Measurements from ENCODE around the gene FBXL13. TPM values are rescaled to one million over a fixed set of nuclear protein-coding genes. Genes with fewer than 3 reads are reported as not detected.
"Not testable (repeated sequence)": the region's sequence is repeated elsewhere in the genome, so short reads cannot be mapped to it uniquely, and the experiment has no call there.

FBXL13 gene
- total RNA-seq, 2 donors from 2014 or later, result 0.95 to 2.5 TPM

DNA sequence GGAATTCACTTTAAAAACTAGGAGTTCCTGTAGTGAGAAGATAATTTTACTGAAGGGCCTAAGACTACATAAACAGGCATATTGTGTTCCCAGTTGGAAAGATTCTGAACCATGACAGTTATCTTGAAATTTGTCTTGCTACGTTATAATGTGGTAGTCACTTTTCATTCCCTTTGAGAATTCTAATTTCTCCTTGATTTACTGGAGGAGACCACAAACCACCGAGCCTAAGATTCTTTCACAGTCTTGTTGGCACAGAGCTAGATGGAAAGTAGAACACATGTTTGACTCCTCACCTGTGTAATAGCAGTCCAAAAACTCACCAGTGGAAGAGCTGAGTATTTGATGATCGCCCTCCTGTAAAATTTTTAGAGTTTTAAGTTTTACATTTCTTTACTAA lies 5.2 kb upstream of the FBXL13 start:
- H3K9me3 ChIP-seq, result no peaks in the 10 kb centered on the region
- H3K4me1 ChIP-seq (ENCODE audit: control insufficient read depth in 1 of 2, low read depth in 2 of 2), result peaks cover 11 to 15% of the 10 kb centered on the region in 2 donors
- ATAC-seq (ENCODE audit: insufficient number of reproducible peaks, low FRiP score, low read depth) (no peak), DNase-seq (ENCODE audit: low spot score) (no peak)
- no peaks in the 10 kb centered on the region for H3K36me3 ChIP-seq
- no peak overlapping the region for H3K4me3 ChIP-seq
- TF ChIP-seq, protein P1, sequence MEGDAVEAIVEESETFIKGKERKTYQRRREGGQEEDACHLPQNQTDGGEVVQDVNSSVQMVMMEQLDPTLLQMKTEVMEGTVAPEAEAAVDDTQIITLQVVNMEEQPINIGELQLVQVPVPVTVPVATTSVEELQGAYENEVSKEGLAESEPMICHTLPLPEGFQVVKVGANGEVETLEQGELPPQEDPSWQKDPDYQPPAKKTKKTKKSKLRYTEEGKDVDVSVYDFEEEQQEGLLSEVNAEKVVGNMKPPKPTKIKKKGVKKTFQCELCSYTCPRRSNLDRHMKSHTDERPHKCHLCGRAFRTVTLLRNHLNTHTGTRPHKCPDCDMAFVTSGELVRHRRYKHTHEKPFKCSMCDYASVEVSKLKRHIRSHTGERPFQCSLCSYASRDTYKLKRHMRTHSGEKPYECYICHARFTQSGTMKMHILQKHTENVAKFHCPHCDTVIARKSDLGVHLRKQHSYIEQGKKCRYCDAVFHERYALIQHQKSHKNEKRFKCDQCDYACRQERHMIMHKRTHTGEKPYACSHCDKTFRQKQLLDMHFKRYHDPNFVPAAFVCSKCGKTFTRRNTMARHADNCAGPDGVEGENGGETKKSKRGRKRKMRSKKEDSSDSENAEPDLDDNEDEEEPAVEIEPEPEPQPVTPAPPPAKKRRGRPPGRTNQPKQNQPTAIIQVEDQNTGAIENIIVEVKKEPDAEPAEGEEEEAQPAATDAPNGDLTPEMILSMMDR (IDR thresholded peaks at IDR 0.05), result no peak
- H3K27me3 ChIP-seq (replicated peaks; ENCODE audit: insufficient read depth), result no peaks in the 10 kb centered on the region
- H3K27ac ChIP-seq, result no peak overlapping the region

DNA sequence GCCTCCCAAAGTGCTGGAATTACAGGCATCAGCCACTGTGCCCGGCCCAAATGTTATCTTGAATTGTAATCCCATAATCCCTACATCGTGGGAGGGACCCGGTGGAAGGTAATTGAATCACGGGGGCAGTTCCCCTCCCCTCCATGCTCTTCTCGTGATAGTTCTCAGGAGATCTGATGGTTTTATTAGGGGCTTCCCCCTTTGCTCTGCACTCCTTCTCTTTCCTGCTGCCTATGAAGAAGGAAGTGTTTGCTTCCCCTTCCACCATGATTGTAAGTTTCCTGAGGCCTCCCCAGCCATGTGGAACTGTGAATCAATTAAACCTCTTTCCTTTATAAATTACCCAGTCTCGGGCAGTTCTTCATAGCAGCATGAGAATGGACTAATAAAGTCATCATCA lies 3.6 kb upstream of the FBXL13 start:
- not testable (repeated sequence) for H3K27me3 ChIP-seq (replicated peaks; ENCODE audit: insufficient read depth); H3K4me3 ChIP-seq; H3K9me3 ChIP-seq; ATAC-seq (ENCODE audit: insufficient number of reproducible peaks, low FRiP score, low read depth); H3K36me3 ChIP-seq; H3K27ac ChIP-seq; DNase-seq (ENCODE audit: low spot score)
- peaks cover 15 to 23% of the 10 kb centered on the region in 2 donors for H3K4me1 ChIP-seq (ENCODE audit: control insufficient read depth in 1 of 2, low read depth in 2 of 2)

DNA sequence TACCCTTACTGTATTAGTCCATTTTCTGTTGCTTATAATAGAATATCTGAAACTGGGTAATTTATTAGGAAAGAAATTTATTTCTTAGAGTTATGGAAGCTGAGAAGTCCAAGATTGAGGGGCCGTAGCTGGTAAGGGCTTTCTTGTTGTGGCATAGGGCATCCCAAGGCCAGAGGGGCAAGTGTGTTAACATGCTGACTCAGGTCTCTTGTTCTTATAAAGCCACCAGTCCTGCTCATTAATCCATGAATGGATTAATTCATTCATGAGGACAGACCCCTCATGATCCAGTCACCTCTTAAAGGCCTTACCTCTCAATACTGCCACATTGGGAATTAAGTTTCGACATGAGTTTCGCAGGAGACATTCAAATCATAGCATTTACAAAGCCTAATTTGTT lies 2.7 kb upstream of the FBXL13 start:
- Histone ChIP-seq H3K4me3 (no peak overlapping the region), H3K27me3 (replicated peaks; ENCODE audit: insufficient read depth) (no peaks in the 10 kb centered on the region), H3K36me3 (no peaks in the 10 kb centered on the region), H3K27ac (no peak overlapping the region), H3K4me1 (ENCODE audit: control insufficient read depth in 1 of 2, low read depth in 2 of 2) (peaks cover 15 to 25% of the 10 kb centered on the region in 2 donors), H3K9me3 (no peaks in the 10 kb centered on the region)
- DNase-seq (ENCODE audit: low spot score) (no peak), ATAC-seq (ENCODE audit: insufficient number of reproducible peaks, low FRiP score, low read depth) (no peak)
- TF ChIP-seq, protein P1 (IDR thresholded peaks at IDR 0.05), result no peak

DNA sequence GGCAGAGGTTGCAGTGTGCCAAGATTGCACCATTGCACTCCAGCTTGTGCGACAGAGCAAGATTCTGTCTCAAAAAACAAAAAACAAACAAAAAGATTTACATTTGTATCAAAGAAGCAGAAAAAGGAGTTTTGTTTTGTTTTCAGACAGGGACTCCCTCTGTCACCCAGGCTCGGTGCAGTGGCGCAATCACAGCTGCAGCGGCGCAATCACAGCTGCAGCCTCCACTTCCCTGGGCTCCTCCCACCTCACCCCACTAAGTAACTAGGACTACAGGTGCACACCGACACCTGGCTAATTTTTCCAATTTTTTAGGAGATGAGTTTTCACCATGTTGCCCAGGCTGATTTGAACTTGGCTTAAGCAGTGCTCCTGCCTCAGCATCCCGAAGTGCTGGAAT lies 2.2 kb upstream of the FBXL13 start:
- no peaks in the 10 kb centered on the region for H3K9me3 ChIP-seq
- ATAC-seq (ENCODE audit: insufficient number of reproducible peaks, low FRiP score, low read depth), result no peak

DNA sequence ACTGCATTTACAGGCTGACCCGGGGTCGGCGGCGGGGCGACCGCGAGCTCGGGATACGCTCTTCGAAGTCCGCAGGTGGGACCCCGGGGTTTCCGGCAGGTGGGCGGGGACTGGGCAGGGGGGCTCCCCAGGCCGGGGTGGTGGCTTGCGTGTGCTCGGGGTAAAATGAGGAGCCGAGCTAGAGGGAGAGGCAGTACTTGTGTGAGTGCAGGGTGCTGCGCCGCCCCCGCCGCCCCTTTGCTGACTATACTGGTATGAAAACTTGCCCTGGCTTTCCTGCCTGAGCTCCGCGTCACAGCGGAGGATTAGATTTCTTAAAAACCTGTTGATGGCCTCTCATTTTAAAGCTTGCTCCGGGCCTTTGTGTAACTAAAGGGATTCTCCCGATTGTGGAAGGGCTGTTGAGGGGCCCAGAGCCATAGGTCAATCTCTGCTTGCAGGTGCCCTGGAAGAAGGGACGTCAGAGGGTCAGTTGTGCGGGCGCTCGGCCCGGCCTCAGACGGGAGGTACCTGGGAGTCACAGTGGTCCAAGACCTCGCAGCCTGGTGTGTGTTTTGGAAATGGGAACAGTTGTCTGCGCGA lies 832 bp upstream of the FBXL13 start:
- no peak for ATAC-seq (ENCODE audit: insufficient number of reproducible peaks, low FRiP score, low read depth)
- TF ChIP-seq, protein P1 (IDR thresholded peaks at IDR 0.05), result no peak

More for the DNA sequence above, 2.2 kb upstream of the FBXL13 start:
- no peaks in the 10 kb centered on the region for H3K36me3 ChIP-seq
- no peaks in the 10 kb centered on the region for H3K27me3 ChIP-seq (replicated peaks; ENCODE audit: insufficient read depth)
- H3K4me3 ChIP-seq, result no peak overlapping the region
- no peak overlapping the region for H3K27ac ChIP-seq
- H3K4me1 ChIP-seq (ENCODE audit: control insufficient read depth in 1 of 2, low read depth in 2 of 2), result peaks cover 15 to 25% of the 10 kb centered on the region in 2 donors
- DNase-seq (ENCODE audit: low spot score), result no peak
- TF ChIP-seq, protein P1 (IDR thresholded peaks at IDR 0.05), result no peak

More for the DNA sequence above, 832 bp upstream of the FBXL13 start:
- Histone ChIP-seq H3K4me1 (ENCODE audit: control insufficient read depth in 1 of 2, low read depth in 2 of 2) (peaks cover 15 to 25% of the 10 kb centered on the region in 2 donors), H3K36me3 (no peaks in the 10 kb centered on the region), H3K9me3 (no peaks in the 10 kb centered on the region), H3K27me3 (replicated peaks; ENCODE audit: insufficient read depth) (no peaks in the 10 kb centered on the region), H3K4me3 (peak overlapping the region; percentile 93), H3K27ac (peak overlapping the region; percentile 80 to 95)
- DNase-seq (ENCODE audit: low spot score), result peak; percentile 50

All from thoracic aorta (tissue), 2 donors.